ENCODE data around the gene ITGB1. TPM values are rescaled to one million over a fixed set of nuclear protein-coding genes. Genes with fewer than 3 reads are reported as not detected.

The ITGB1 gene
- total and polyA plus RNA-seq, 2 of the 8 experiments (the other 6 are each of a cell fraction or from before 2014, with no cell fraction given), result 82.7 to 321 TPM

DNA sequence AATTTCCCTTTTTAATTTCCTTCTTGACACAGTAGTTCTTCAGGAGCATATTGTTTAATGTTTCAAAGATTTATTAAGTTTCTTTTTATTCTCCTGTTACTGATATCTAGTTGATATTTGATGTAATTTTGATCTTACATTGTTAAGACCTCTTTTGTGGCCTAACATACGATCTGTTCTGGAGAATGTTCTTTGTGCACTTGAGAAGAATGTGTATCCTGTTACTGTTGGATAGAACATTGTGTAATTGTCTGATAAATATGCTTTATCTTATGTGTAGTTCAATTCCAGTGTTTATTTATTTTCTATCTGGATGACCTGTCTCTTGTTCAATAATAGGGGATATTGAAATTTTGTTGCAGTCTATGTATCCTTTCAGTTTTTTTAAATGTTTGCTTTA is 106.7 kb downstream of the ITGB1 start:
- CTCF ChIA-PET (ENCODE audit: partially characterized antibody), result no interaction called here
- no peak overlapping the region for H4K91ac ChIP-seq (replicated peaks; ENCODE audit: insufficient read length, low read length)
- no peak for TF ChIP-seq POLR2AphosphoS5 (IDR thresholded peaks at IDR 0.05; ENCODE audit: low read depth, low read length)
- TF ChIP-seq, protein P1, sequence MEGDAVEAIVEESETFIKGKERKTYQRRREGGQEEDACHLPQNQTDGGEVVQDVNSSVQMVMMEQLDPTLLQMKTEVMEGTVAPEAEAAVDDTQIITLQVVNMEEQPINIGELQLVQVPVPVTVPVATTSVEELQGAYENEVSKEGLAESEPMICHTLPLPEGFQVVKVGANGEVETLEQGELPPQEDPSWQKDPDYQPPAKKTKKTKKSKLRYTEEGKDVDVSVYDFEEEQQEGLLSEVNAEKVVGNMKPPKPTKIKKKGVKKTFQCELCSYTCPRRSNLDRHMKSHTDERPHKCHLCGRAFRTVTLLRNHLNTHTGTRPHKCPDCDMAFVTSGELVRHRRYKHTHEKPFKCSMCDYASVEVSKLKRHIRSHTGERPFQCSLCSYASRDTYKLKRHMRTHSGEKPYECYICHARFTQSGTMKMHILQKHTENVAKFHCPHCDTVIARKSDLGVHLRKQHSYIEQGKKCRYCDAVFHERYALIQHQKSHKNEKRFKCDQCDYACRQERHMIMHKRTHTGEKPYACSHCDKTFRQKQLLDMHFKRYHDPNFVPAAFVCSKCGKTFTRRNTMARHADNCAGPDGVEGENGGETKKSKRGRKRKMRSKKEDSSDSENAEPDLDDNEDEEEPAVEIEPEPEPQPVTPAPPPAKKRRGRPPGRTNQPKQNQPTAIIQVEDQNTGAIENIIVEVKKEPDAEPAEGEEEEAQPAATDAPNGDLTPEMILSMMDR (IDR thresholded peaks at IDR 0.05; ENCODE audit: control extremely low read depth in 1 of 3, insufficient read depth in 1 of 3, low read depth in 1 of 3, low read length in 3 of 3), result no peak
- no peak for TF ChIP-seq POU5F1 (IDR thresholded peaks at IDR 0.05; ENCODE audit: low read depth, low read length)
- no peak for TF ChIP-seq EP300 (IDR thresholded peaks at IDR 0.05; ENCODE audit: borderline replicate concordance in 1 of 2, low read depth in 2 of 2, low read length in 2 of 2)
- no peak for TF ChIP-seq SIX5 (IDR thresholded peaks at IDR 0.05; ENCODE audit: low read depth, low read length)
- no peak for TF ChIP-seq SIRT6 (IDR thresholded peaks at IDR 0.05; ENCODE audit: low read length)
- TF ChIP-seq CBX8 (IDR thresholded peaks at IDR 0.05; ENCODE audit: borderline replicate concordance, low read depth, low read length), result no peak
- TF ChIP-seq, protein P2, sequence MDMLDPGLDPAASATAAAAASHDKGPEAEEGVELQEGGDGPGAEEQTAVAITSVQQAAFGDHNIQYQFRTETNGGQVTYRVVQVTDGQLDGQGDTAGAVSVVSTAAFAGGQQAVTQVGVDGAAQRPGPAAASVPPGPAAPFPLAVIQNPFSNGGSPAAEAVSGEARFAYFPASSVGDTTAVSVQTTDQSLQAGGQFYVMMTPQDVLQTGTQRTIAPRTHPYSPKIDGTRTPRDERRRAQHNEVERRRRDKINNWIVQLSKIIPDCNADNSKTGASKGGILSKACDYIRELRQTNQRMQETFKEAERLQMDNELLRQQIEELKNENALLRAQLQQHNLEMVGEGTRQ (IDR thresholded peaks at IDR 0.05; ENCODE audit: low read length), result no peak
- TF ChIP-seq SP1 (IDR thresholded peaks at IDR 0.05; ENCODE audit: low read depth, low read length), result no peak
- TF ChIP-seq SP4 (IDR thresholded peaks at IDR 0.05; ENCODE audit: low read length), result no peak

More for the DNA sequence above, 106.7 kb downstream of the ITGB1 start:
- Histone ChIP-seq H3K14ac (ENCODE audit: insufficient read length) (no peak overlapping the region), H3K79me2 (ENCODE audit: control insufficient read depth in 1 of 2, insufficient read depth in 2 of 2, low read length in 2 of 2) (no peaks in the 10 kb centered on the region), H4K8ac (ENCODE audit: extremely low read depth, insufficient read depth, low read length) (no peak overlapping the region), H3K4me2 (ENCODE audit: insufficient read depth in 1 of 2, low read depth in 2 of 2, low read length in 2 of 2) (no peak overlapping the region), H2BK15ac (ENCODE audit: low read length) (no peak overlapping the region), H3K23me2 (ENCODE audit: low read depth, low read length) (no peaks in the 10 kb centered on the region), H3K9ac (replicated peaks in 1 of 4; ENCODE audit: extremely low read depth in 1 of 4, low read depth in 3 of 4, low read length in 3 of 4) (no peak overlapping the region), H2BK20ac (ENCODE audit: low read length) (no peak overlapping the region), H3K18ac (ENCODE audit: extremely low read depth, low read length) (no peak overlapping the region), H3K9me3 (ENCODE audit: insufficient read depth in 2 of 2, low read depth in 1 of 2, low read length in 1 of 2) (no peaks in the 10 kb centered on the region), H2BK5ac (ENCODE audit: low read depth, low read length) (no peak overlapping the region), H2BK120ac (replicated peaks; ENCODE audit: low read depth, low read length) (no peak overlapping the region), H3K79me1 (ENCODE audit: low read depth, low read length) (no peaks in the 10 kb centered on the region), H3K27ac (ENCODE audit: low read depth, low read length) (no peak overlapping the region), H3K36me3 (ENCODE audit: control insufficient read depth in 2 of 4, insufficient read depth in 4 of 4, low read length in 3 of 4) (no peaks in the 10 kb centered on the region), H3K4me1 (replicated peaks in 1 of 4; ENCODE audit: control insufficient read depth in 3 of 4, insufficient read depth in 4 of 4, low read length in 3 of 4) (no peaks in the 10 kb centered on the region), H3K4ac (replicated peaks; ENCODE audit: insufficient read length, low read depth, low read length) (no peak overlapping the region), H4K5ac (ENCODE audit: insufficient read length, low read depth, low read length) (no peak overlapping the region), H4K20me1 (replicated peaks in 1 of 2; ENCODE audit: control insufficient read depth in 1 of 2, insufficient read depth in 2 of 2, low read length in 2 of 2) (no peaks in the 10 kb centered on the region), H3K4me3 (ENCODE audit: extremely low read depth in 1 of 4, insufficient read depth in 2 of 4, low read depth in 3 of 4, low read length in 4 of 4) (no peak overlapping the region), H2BK12ac (ENCODE audit: low read depth, low read length) (no peak overlapping the region), H3K27me3 (replicated peaks in 1 of 4; ENCODE audit: control insufficient read depth in 3 of 4, extremely low read depth in 1 of 4, insufficient read depth in 3 of 4, low read length in 3 of 4) (no peaks in the 10 kb centered on the region), H2AK5ac (ENCODE audit: low read depth, low read length) (no peak overlapping the region), H3K23ac (ENCODE audit: insufficient read length) (no peak overlapping the region), H3K56ac (replicated peaks; ENCODE audit: insufficient read length, low read depth, low read length) (no peak overlapping the region), H2AFZ (ENCODE audit: low read length) (no peak overlapping the region)
- DNase-seq (ENCODE audit: low read depth in 1 of 2, low spot score in 2 of 2), result no peak
- POLR2A ChIA-PET (ENCODE audit: partially characterized antibody), result no interaction called here
- WGBS, 2 experiments (ENCODE audit: extremely low coverage in 1 of 2, insufficient coverage in 1 of 2, insufficient read length in 1 of 2, insufficient replicate concordance in 2 of 2, low coverage in 1 of 2, low lambda C conversion rate in 2 of 2, missing lambda C conversion rate in 1 of 2), result 4% methylated on average over 1 of the region's 1 CpG; no CpG with 5 or more reads in 1 of the 2 experiments
- no peak for FAIRE-seq

Data from H1 (cell line).